Stimulated activated CD4-positive, alpha-beta T cell treated with anti-CD3 and anti-CD28 coated beads, Interleukin-1b, Interleukin-23, amount 100 ng/mL, for 48 hours (primary cell): ENCODE results near the gene CHRNA5.
"Not testable (repeated sequence)": the region's sequence is repeated elsewhere in the genome, so short reads cannot be mapped to it uniquely, and the experiment has no call there.

Experiments used
- DNase-seq: peaks from one replicate; pipeline ENCODE4 v3.0.0-alpha.2; 2020

CHRNA5 gene

DNA sequence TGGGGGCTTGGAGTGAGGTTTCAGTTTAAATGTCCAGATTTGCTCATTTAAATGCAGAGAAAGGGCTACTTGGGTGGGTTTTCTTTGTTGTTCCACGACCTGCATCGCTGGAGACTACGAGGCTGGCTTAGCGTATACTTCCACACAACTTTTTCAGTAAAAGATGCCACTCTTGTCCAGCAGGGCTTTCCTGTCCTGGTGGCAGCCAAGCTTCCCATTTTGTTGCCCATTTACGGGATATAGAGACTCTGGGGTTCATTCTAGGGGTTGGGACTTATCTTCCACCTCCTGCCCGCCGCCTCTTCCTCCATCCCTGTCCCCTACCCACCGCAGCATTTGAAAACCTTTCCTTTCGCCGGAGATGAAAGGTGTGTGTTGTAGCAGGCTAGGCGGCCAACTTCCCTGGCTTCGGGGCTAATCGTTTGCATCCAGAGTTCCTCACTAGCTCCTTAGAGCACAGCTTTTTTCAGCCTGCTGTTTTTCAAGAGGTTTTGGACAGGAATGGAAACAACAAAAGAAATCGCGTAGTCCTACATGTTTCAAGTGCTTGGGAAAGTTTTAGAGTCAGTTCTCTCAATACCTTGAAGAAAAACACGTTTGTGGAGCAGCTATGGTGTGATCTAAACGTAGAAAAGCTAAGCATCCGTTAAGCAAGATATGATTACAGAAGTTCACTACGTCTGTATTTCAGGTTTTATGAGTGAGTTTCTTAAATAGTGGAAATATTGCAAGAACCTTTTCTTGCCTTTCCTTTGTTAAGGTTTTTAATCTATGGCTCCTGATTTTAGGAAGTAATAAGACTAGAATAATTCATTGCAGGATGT lies 843 bp downstream of the CHRNA5 start:
- no peak for DNase-seq

DNA sequence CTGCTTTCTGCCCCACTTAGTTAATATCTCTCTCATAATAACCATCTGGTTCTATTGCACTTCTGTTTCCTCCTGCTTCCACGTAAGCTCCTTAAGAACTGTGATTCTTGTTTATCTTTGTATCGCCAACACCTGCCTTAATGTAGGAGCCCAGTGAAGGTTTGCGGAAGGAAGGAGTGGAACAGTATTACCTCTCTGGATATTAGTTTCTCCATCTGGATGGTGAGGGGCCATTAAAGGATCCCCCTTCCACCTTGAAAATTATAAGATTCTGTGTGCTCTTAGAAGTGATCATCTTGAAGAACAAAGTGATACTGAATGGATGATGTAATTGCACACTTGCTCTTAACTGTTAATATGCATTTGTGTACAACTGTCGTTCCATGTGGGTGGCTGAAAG lies 2.2 kb downstream of the CHRNA5 start:
- no peak for DNase-seq

DNA sequence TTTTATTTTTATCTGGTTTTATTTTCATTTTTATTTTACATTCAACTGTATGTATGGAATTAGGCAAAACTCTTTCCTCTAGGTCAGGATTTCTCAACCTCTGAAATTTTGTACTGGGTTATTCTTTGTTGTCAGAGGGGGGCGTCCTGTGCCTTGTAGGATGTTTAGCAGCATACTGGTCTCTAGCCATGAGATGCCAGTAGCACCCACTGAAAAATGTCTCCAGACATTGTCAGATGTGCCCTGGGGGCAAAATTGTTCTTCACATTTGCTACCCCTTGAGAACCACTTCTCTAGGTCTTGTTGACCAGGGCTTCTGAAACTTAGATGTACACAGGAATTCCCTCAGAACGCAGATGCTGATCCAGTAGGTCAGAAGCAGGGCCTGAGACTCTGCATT lies 5.4 kb downstream of the CHRNA5 start:
- no peak for DNase-seq

DNA sequence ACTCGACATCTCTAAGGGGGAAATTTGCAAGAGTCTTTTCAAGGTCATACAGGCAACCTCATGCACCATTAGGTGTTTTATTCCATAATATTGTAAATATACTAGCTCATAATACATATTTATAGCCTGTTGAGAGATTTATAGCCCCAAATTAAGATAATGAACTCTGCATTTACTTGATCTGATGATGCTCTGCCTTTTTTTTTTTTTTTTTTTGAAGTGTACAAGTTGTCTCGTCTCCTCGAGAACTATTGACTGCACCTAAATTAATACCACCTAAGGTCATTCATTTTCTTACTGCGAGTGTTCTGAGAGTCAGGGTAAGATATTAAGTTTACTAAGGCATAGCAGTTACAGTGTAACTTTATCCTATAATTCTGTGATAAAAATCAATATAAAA lies 6.1 kb downstream of the CHRNA5 start:
- DNase-seq = no peak

DNA sequence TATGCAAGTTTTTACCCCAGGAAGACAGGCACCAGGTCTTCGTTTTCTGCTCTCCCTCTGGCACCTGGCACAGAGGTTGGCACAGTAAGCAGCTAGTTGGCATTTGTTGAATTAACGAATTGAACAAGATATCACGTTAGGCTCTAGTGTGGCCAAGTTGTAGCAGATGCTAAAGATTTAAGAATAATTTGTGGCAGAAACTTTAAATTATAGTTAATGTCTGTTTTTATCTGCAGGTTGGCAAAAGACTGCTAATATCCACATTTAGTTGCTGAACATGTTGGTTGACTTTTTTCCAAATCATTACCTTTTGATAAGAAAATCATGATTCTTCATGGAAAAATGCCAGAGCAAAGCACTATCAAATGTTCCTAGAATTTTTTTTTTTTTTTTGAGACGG lies 8.1 kb downstream of the CHRNA5 start:
- no peak for DNase-seq

DNA sequence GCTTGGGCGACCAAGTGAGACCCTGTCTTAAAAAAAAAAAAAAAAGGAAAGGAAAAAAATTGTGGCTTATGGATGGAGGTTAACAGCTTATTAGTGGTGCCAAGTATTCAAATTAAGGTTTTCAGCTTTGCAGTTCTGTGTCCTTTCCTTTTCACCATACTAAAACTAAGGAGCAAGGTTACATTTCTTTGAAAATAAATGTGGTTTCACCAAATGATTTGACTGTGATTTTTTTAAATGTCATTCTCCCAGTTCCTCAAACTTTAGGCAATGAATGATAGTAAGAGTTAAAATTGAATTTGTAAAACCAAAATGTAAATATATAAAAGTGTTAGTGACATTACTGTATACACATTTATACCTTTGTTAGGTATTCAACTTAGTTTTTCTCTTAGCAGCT lies 9.6 kb downstream of the CHRNA5 start:
- DNase-seq = no peak

DNA sequence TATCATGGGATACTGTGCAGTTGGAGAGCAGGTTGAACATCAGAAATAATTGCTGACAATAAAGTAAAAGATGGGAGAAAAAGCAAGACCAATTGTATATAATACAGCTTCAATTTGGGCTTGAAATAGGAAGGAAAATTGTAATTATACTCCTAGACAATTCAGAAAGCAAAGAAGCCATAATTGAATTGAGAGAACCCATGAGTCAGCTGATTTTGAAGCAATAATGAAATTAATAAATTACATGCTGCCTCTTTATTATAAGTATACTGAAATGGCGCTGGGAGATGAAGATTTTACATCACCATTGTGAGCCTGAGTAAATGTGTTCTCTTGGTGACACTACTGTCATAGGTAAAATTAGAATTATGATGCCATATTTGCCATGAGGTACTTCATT lies 32.3 kb downstream of the CHRNA5 start:
- no peak for DNase-seq

DNA sequence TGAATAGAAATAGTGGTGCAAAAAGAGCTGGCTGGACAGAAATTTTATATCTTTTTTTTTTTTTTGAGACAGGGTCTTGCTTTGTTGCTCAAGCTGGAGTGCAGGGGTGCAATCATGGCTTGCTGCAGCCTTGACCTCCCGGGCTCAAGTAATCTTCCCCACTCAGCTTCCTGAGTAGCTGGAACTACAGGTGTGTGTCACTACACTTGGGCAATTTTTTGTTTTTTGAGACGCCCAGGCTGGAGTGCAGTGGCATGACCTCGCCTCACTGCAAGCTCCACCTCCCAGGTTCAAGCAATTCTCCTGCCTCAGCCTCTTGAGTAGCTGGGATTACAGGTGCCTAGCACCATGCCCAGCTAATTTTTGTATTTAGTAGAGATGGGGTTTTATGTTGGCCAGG lies 33.0 kb downstream of the CHRNA5 start:
- no peak for DNase-seq

DNA sequence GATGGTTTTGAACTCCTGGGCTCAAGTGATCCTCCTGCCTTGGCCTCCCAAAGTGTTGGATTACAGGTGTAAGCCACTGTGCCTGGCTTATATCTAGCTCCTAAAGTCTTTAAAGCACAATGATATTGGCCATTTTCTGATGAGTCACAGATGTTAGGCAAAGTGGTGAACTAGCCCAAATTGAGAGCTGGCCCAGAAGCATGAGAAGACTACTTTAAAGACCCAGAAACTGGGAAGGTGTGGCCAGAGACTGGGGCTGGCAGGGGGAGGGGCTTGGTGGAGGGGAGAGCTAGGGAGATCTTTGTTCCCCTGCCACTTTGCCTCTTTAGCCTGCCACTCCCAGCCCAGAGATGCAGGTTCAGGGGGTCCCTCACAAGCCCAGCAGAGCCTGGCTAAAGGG lies 33.9 kb downstream of the CHRNA5 start:
- no peak for DNase-seq

DNA sequence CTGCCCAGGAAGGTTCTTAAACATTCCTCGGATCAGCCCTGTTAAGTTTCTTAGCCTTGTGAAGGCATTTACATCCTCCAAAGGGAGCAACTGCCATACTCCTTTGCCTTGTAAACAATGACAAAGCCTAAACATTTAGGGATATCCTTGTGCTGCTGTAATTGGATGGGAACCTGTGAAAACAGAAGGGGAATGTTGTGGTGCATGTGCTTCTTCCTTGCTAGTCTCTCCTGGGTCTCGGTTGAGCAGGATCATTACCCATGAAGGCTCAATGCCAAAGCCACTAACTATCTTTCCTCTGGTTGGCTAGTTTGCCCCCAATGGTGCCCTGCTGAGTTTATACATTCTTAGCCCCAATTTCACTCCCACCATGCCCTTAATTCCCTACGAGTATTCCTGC lies 38.1 kb downstream of the CHRNA5 start:
- no peak for DNase-seq

DNA sequence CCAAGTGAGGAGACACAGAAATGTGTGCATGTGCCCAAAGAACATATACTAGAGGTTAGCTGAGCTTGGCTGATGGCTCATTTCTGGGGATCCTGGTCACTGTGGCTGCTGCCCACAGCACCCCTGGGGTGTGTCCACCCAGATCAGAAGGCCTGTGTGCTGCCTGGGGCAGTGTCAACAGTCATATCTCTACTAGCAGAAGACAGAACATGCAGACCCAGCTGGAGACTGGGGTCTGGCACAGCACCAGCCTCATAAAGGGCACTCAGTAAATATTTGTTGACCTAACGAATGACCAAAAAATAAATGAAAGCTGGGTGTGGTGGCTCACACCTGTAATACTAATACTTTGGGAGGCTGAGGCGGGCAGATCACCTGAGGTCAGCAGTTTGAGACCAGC lies 39.1 kb downstream of the CHRNA5 start:
- no peak for DNase-seq

DNA sequence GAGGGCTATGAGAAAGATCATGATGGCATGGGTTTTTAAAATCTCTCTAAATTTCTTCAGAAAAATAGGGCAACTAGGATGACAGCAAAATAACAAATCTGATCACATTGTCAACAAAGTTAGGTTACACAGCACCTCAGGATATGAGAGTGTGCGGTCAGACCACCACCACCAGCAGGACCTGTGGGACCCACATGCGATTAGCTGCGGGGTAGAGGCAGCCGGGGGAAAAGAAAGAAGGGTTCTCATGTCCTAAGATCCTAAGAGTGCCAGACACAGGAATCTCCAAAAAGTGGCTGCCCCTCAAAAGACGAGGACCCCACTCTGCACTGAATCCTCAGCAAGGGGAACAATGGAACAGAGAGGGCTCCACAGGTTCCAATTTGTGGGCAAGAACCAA lies 39.9 kb downstream of the CHRNA5 start:
- no peak for DNase-seq

DNA sequence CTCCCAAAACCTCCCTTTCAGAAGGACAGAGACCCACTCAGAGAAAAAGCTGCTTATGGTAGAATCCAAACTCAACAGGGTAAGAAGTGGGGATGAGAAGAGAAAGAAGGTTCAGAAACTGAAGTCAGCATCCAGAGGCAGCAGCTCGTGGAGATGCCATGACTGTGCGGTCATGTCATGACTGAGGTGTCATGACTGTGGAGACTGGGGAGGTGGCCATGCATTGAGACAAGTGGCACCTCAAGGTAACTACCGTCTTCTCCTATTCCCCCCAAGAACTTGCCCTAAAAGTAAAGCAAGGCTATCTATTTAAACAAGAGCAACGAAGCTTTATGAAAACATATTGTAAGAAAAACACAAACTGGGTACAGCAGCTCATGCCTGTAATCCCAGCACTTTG lies 40.4 kb downstream of the CHRNA5 start:
- DNase-seq = no peak

DNA sequence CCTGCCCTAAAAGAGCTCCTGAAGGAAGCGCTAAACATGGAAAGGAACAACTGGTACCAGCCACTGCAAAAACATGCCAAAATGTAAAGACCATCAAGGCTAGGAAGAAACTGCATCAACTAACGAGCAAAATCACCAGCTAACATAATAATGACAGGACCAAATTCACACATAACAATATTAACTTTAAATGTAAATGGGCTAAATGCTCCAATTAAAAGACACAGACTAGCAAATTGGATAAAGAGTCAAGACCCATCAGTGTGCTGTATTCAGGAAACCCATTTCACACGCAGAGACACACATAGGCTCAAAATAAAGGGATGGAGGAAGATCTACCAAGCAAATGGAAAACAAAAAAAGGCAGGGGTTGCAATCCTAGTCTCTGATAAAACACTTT lies 44.2 kb downstream of the CHRNA5 start:
- not testable (repeated sequence) for DNase-seq

DNA sequence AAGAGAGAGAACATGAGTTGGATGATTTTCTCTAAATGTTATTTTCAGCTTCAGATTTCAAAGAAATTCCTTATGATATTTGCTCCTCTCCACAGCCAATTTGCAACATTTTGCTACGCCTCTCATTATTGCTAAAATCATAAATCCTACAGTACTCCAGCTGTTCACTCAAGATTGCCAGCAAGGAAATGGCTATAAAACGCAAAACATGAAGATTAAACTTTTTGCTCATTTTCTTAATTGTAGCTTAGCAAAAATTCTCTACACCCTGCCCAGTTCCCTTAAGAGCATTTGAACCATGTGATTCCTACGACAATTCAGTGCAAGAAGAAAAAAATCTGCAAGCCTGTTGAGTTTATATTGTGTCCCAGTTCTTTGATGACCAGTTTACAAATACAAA lies 48.7 kb downstream of the CHRNA5 start:
- no peak for DNase-seq

DNA sequence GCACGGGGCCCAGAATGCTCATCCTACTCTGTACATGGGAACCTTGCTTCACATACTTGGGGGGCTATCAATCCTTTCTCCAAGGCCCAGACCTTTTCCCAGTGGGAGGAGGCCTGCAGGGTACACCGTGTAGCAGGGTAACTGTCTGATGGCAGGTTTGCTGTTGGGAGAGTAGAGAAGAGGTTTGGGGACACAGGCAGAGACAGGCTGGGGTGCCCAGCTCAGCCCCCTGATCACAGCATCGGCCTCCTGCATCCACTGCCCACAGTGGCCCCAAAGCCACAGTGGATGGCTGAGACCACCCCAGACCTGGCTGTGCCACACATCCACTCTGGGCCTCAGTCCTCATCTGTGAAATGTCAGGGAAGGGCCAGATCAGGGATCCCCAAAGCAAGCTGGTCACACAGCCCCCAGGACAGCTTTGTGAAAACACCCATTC lies 49.9 kb downstream of the CHRNA5 start:
- no peak for DNase-seq

DNA sequence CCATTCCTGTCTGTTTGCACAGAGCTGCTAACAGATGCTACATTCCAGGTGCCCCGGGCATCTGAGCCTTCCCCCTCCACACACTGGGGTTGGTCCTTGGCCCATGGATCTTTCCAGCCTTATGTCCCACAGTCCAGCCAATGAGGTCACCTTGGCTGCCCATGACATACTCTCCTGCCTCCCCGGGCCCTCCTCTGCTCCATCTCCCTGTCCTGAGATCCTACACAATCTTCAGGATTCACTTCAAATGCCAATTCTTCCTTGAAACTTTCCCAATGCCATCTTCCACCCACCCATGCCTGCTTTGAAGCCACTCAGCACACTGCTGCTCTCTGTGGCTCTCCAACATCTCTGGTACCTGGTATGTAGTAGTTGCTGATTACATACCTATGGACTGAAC lies 51.2 kb downstream of the CHRNA5 start:
- DNase-seq = no peak

DNA sequence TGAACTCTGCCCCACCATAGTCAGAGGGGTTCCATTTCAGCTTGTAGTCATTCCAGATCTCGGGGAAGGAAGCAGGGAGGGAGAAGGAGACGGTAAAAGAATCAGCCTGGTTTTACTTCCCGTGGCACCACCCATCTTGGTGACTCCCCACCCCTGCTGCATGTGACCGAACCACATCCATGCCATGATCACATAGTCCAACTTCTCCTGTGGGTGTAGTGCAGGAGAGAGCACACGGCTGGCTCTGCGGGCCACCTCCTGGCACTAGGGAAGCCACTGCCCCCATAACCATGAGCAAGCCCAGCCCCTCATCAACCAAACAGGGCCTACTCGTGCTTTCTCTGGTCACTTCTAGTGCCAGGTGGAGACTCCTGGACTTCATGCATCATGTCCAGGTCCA lies 51.8 kb downstream of the CHRNA5 start:
- no peak for DNase-seq

DNA sequence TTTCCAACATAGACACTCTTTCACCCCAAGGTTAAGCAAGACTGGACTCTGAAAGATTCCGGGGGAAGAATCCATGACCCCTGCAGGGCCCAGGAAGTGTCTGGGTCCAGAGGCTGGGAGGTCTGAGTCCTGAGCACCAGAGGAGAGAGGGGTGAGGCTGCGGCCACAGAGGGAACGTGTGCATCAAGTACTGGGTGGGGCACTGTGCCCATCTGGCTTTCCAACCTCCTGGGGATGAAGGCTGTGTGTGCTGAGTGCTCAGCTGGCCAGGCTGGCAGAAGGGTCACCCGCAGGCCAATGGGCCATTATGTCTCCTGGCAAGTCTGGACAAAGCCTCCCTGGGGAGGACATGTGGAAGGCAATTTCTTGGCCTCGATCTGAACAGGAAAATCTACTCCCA lies 52.2 kb downstream of the CHRNA5 start:
- no peak for DNase-seq

DNA sequence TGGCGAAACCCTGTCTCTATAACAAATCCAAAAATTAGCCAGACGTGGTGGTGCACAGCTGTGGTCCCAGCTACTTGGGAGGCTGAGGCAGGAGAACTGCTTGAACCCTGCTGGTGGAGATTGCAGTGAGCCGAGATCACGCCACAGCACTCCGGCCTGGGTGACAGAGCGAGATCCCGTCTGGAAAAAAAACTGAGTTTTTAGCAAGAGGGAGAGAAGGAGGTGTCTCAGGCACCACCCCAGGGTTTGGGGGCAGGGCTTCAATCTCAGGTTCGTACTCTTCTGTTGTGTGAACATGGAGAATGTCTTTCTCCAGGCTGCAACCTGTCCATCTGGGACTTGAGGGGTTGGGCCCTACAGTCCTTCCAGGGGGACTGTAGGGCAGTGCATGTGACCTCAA lies 52.7 kb downstream of the CHRNA5 start:
- DNase-seq = no peak

DNA sequence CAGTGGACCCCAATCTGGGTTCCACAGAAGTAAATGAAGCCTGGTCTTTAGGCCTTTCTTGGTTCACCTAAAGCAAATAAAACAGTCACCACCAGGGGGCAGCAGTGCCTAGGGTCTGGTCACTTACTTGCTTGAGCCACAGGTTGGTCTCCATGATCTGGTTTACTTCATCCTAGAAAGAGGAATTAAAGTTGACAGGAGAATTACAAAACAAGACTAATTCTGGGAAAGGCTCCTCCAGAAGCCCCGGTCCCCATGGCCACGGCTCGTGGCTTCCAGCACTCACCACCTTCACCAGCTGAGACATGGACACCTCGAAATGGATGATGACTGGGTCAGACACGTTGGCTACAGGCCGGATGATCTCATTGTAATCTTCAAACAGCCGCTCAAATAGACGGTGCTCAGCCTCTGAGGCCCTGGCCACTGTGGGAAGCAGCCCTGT lies 53.2 kb downstream of the CHRNA5 start:
- peak; percentile 77 for DNase-seq

DNA sequence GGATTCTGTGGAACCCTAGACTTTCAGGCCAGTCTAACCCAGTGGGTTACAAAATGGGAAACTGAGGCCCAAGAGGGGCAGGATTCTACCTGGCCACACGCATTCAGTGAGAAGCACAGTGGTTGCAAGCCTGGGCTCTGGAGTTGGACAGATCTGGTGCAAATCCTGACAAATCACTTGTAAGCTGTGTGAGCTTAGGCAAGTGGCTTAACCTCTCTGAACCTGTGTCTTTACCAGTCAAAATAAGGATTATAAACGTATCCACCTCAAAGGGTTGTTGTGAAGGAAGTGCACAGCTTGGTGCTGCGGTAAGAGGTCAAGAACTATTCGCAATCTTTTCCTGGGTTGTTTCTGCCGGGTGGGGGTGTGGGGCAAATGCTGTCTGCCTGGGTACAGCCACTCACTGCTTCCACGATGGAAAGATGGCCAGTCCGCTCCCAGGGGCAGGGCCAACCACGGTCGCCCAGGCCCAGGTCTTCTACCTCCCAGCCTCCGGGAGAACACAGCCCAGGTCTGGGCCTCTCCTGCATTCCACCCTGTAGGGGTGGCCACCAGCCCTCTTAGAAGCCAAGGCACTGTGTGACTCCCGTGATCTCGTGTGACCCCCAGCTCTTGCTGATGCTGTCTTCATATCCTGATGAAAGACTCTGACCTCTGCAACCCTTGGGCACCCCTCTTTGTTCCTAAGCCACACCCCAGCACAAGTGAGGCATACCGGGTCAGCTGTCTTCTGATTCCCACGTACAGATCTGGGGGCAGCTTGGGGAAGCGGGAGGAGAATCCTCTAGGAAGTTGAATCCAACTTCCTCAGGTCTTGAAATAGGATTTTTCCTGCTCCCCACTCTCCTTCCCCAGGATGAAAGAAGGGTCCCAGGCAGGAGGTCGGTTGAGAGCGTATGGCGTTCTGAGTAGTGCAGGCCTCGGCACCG lies 54.0 kb downstream of the CHRNA5 start:
- no peak for DNase-seq

DNA sequence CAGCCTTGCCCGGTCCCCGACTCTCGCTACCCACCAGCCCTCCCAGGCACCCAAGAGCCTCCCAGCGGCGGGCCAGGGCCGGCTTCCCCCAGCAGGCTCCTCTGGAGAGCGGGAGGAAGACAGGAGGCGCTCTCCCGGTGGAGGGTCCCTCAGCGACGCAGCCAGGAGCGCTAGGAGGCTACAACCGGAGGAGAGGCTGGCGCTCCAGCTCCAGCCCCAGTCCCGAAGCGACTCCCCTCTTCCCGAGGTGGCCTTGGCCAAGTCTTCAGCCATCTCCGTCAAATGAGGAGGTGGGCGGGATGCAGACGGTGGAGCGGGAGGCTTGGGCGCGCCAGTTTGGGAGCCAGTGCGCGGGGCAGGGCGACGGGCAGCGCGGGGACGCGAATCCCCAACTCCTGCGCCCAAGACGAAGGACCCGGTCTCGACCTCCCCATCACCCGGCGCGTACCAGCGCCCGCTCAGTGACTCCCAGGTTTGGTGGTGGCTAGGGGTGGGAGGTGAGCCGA lies 54.8 kb downstream of the CHRNA5 start:
- no peak for DNase-seq
